Activated CD8-positive, alpha-beta T cell treated with anti-CD3 and anti-CD28 coated beads for 36 hours (primary cell): ENCODE results near the gene PDCD2. TPM values are rescaled to one million over a fixed set of nuclear protein-coding genes. Genes with fewer than 3 reads are reported as not detected.

Experiments used
- ATAC-seq: fragments of 200-7000 bp; cut with Tn5 transposase; one replicate; pipeline ENCODE4 v1.10.0; 2021; ENCODE audit warnings: mild to moderate bottlenecking, moderate library complexity
- CTCF ChIA-PET: fragments of 350-600 bp; sonication (Branson Sonifier 250); formaldehyde crosslinking; loops from one replicate; lab custom pipeline; 2021; ENCODE audit warnings: antibody characterized with exemption; lab: Charles Lee
- POLR2A ChIA-PET: fragments of 350-600 bp; sonication (Branson Sonifier 250); formaldehyde crosslinking; loops from one replicate; lab custom pipeline; 2021; ENCODE audit warnings: antibody characterized with exemption; lab: Charles Lee
- DNase-seq: peaks from one replicate; pipeline ENCODE4 v3.0.0-alpha.2; 2020
- H3K27ac Mint-ChIP-seq: one replicate; pipeline ENCODE4 v1.8.0; 2021; ENCODE audit warnings: mild to moderate bottlenecking, mixed read lengths
- H3K27me3 Mint-ChIP-seq: one replicate; pipeline ENCODE4 v1.8.0; 2021; ENCODE audit warnings: mixed read lengths
- H3K36me3 Mint-ChIP-seq: one replicate; pipeline ENCODE4 v1.8.0; 2021; ENCODE audit warnings: low read depth, mixed read lengths
- H3K4me1 Mint-ChIP-seq: one replicate; pipeline ENCODE4 v1.8.0; 2021; ENCODE audit warnings: low read depth, mixed read lengths
- H3K4me3 Mint-ChIP-seq: one replicate; pipeline ENCODE4 v1.8.0; 2021; ENCODE audit warnings: mild to moderate bottlenecking, moderate library complexity, mixed read lengths
- H3K9me3 Mint-ChIP-seq: one replicate; pipeline ENCODE4 v1.8.0; 2021; ENCODE audit warnings: mixed read lengths
- intact Hi-C: fragments of 100-400 bp; cut with micrococcal nuclease; formaldehyde crosslinking; loops from one replicate; pipeline ENCODE4 v1.10.0; 2022
- total RNA-seq, 2 experiments: library from RNA; stranded (reverse); gene quantifications; one replicate each; pipeline ENCODE4 v1.2.3, GENCODE V29; 2021
- TF ChIP-seq, protein P1 (sequence below): fragments of 200-600 bp; IDR thresholded peaks from one replicate; pipeline ENCODE4 v1.8.0; 2022; ENCODE audit warnings: antibody characterized with exemption, mild to moderate bottlenecking

Gene PDCD2
- total RNA-seq, 2 experiments from 2014 or later: 132 to 140 TPM

GRCh38 chr6:170554796-170555137, 29.7 kb downstream of the PDCD2 start:
- H3K36me3 Mint-ChIP-seq: peaks cover 41% of the 10 kb centered on the region
- no peak overlapping the region for H3K27ac Mint-ChIP-seq
- no peaks in the 10 kb centered on the region for H3K27me3 Mint-ChIP-seq
- no peak for ATAC-seq
- TF ChIP-seq, protein P1, sequence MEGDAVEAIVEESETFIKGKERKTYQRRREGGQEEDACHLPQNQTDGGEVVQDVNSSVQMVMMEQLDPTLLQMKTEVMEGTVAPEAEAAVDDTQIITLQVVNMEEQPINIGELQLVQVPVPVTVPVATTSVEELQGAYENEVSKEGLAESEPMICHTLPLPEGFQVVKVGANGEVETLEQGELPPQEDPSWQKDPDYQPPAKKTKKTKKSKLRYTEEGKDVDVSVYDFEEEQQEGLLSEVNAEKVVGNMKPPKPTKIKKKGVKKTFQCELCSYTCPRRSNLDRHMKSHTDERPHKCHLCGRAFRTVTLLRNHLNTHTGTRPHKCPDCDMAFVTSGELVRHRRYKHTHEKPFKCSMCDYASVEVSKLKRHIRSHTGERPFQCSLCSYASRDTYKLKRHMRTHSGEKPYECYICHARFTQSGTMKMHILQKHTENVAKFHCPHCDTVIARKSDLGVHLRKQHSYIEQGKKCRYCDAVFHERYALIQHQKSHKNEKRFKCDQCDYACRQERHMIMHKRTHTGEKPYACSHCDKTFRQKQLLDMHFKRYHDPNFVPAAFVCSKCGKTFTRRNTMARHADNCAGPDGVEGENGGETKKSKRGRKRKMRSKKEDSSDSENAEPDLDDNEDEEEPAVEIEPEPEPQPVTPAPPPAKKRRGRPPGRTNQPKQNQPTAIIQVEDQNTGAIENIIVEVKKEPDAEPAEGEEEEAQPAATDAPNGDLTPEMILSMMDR: no peak
- peaks cover 43% of the 10 kb centered on the region for H3K4me1 Mint-ChIP-seq
- CTCF ChIA-PET: no interaction called here
- H3K4me3 Mint-ChIP-seq: no peak overlapping the region
- intact Hi-C loops: no loop called here
- POLR2A ChIA-PET: interaction anchor here (1.4 to 2.7 kb wide), 2 partner anchors 20 to 30 kb away, joined by 4 to 20 read pairs; partner anchors contain the start of gene PDCD2
- no peak for DNase-seq
- no peaks in the 10 kb centered on the region for H3K9me3 Mint-ChIP-seq

DNA sequence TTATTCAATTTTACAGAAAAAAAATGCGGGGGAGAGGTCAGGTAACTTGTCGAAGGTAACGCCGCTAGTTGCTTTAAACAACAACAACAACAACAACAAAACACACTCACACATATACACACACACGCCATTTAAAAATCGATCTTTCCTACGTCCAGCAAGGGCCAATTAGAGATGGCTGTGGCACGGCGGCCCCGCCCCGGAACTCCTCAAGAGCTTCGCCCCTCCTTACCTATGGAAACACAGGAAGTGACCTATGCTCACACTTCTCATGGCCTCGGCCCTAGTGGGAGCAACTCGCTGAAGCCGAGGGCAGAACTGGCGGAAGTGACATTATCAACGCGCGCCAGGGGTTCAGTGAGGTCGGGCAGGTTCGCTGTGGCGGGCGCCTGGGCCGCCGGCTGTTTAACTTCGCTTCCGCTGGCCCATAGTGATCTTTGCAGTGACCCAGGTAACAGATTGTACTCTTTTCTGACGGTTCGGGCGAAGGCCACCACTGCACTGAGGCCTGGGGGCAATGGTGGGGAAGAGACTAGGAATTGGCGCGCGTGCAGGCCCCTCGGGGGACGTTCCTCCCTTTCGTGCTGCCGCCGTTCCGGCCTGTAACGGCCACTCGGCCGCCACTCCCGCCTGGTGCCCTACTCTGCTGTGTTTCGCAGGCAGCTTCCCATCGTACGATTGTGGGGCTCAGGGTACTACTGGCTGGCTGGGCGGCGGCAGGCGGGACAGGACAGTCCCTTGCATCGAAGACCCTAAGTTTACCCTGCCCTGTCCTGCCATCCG, 30.2 kb downstream of the PDCD2 start, which contains the start of gene TBP:
TBP (plus strand) TSS at position 357 of the 783 bp plus-strand sequence. CDS start 2,661 bp downstream, outside the sequence.
- peaks cover 46% of the 10 kb centered on the region for H3K4me1 Mint-ChIP-seq
- no peaks in the 10 kb centered on the region for H3K27me3 Mint-ChIP-seq
- no peak within 1 kb of the TSS for H3K4me3 Mint-ChIP-seq
- POLR2A ChIA-PET: interaction anchor here (0.9 to 2.7 kb wide), 7 partner anchors 11 to 852 kb away, joined by 3 to 20 read pairs (median 4); partner anchors contain the start of genes C6orf120, DYNLT2, ERMARD and PDCD2
- peaks cover 41% of the 10 kb centered on the region for H3K36me3 Mint-ChIP-seq
- CTCF ChIA-PET: interaction anchor here (1.1 to 3.4 kb wide), 3 partner anchors 24 to 844 kb away, joined by 4 to 17 read pairs (median 5); no protein-coding TSS in a partner anchor
- no peak within 1 kb of the TSS for H3K27ac Mint-ChIP-seq
- peak; percentile 99 for DNase-seq
- ATAC-seq: peak; percentile 96
- TF ChIP-seq, protein P1: no peak
- intact Hi-C loops: no loop called here
- no peaks in the 10 kb centered on the region for H3K9me3 Mint-ChIP-seq

- Mint-ChIP-seq H3K27ac (no peak overlapping the region), H3K36me3 (peaks cover 43% of the 10 kb centered on the region), H3K4me3 (no peak overlapping the region), H3K4me1 (peaks cover 47% of the 10 kb centered on the region), H3K27me3 (no peaks in the 10 kb centered on the region), H3K9me3 (no peaks in the 10 kb centered on the region)
- TF ChIP-seq, protein P1: no peak
- ATAC-seq (peak; percentile 62), DNase-seq (no peak)
- ChIA-PET POLR2A (interaction anchor here (0.9 to 2.7 kb wide), 7 partner anchors 10 to 852 kb away, joined by 3 to 20 read pairs (median 4); partner anchors contain the start of genes C6orf120, DYNLT2, ERMARD and PDCD2), CTCF (interaction anchor here (1.1 to 3.4 kb wide), 3 partner anchors 24 to 843 kb away, joined by 4 to 17 read pairs (median 5); no protein-coding TSS in a partner anchor)
- intact Hi-C loops: no loop called here
These were observed 30.9 kb downstream of the PDCD2 start for GRCh38 chr6:170553534-170554012.

DNA sequence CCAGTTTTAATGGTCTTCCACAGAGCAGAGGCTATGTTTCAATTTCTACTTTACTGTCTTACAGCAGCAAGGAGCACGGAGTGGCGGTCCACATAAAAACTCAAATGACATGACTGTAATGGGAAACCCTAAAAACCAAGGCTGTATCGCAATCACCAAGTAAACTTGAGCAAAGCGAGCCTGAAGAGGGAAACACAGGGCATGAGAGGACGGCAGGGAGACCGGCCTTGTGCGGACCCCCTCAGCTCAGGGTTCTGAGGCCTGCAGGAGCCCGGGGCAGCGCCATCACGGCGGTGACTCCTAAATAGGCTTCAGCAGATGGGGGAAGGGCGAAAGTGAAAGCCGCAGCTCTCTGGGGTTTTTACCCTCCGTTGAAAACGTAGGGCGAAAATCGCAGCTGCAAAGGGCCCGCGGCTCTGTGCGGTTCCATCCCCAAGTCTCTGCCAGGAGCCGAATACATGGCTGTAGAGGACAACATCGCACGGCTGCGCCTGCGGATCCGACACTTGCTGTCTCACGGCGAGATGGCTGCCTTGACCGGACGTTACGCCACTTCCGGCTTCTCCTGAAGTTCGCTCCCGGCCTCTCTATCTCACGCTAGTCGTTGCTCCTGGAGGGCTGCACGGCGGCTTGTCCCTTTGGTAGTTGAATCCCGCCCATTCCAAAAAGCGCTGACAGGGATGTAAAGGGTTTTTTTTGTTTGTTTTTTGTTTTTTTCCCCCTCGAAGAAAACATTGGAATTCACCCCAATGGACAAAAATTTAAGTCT, 31.5 kb downstream of the PDCD2 start, which contains the start of gene PSMB1:
PSMB1 (minus strand) TSS at position 543 of the 769 bp plus-strand sequence; CDS start at position 478, 65 bp downstream.
- POLR2A ChIA-PET: interaction anchor here (0.7 to 2.7 kb wide), 9 partner anchors 9 to 851 kb away, joined by 3 to 20 read pairs (median 4); partner anchors contain the start of genes C6orf120, DYNLT2, ERMARD and PDCD2
- intact Hi-C loops: no loop called here

More for the DNA sequence above, 31.5 kb downstream of the PDCD2 start, which contains the start of gene PSMB1:
- Mint-ChIP-seq H3K9me3 (no peaks in the 10 kb centered on the region), H3K4me3 (no peak within 1 kb of the TSS), H3K27me3 (no peaks in the 10 kb centered on the region), H3K36me3 (peaks cover 43% of the 10 kb centered on the region), H3K4me1 (peaks cover 47% of the 10 kb centered on the region), H3K27ac (no peak within 1 kb of the TSS)
- ATAC-seq (peak; percentile 50), DNase-seq (peak; percentile 87)
- TF ChIP-seq, protein P1: no peak
- CTCF ChIA-PET: interaction anchor here (2.0 to 3.4 kb wide), 3 partner anchors 23 to 36 kb away, joined by 5 to 17 read pairs (median 8); partner anchors contain the start of gene PDCD2
